RPMI7951 (cell line): ENCODE measurements around the gene GSK3B. TPM values are rescaled to one million over a fixed set of nuclear protein-coding genes. Genes with fewer than 3 reads are reported as not detected.

ENCODE experiments used
- DNase-seq: peaks from one replicate; pipeline ENCODE4 v3.0.0-alpha.2; 2012; ENCODE audit warnings: low read depth
- total RNA-seq: library from RNA; depleted of rRNA; stranded (reverse); fragments of >200 nt; shearing (Covaris generic); gene quantifications from 2 replicates; pipeline ENCODE4 v1.2.3, GENCODE V29; 2014; rRNA removed

The GSK3B gene
- total RNA-seq = 43.8 and 55.5 TPM in 2 replicates

DNA sequence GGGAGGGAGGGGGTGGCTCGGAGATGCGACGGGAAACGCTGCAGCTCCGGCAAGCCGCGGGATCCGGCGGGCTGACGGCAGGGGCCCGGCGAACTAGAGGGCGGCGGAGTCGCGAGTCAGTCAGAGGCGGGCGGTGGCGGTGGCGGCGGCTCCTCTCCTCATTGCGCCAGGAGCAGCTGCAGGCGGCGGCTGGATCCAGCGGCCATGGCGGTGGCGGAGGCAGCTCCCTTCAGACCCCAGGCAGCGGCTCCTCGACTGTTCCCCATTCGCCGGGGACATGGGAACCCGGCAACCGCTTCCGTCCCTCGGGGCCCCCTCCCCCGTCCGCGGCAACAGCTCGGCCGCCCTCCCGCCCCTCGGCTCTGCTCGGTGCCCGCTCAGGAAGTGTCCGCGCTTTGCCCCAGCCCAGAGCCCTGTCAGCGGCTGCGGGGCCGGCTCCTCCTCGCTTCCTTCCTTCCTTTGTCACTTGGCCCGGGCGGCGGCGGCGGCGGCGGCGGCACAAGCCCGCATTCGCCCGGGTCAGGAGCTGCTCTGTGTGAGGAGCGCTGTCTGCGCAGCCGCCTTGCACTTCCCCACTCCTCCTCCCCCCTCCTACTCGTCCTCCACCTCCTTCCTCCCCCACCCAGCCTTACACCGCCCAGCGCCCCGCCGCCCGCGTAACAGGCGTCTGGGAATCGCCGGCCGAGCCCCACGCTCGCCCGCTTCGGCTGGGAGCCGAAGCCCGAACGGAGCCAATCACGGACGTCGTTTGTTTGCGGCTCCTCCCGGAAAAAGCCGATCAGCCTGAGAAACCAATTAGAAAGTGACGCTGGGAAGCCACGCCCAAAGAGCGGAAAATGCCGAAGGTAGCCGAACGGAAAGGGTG, at the start of gene GSK3B:
TSS of gene GSK3B (minus strand) at position 537 of the 865 bp plus-strand sequence. CDS start 1,013 bp downstream, outside the sequence.
- DNase-seq = no peak

DNA sequence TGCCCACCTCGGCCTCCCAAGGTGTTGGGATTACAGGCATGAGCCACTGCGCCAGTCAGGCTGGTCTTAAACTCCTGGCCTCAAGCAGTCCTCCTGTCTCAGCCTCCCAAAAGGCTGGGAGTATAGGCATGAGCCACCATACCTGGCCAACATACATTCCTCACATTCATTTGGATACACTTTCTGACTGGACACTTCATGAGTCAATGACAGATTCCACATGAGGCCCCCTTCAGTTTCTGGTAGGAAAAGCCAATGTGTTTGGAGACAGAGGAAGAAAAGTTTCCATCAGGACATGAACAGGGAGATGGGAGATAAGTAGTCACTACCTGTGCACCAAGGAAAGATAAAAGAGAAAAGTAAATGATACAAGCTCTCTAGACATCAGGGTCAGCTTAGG, 49.4 kb upstream of the GSK3B start:
- DNase-seq = no peak

DNA sequence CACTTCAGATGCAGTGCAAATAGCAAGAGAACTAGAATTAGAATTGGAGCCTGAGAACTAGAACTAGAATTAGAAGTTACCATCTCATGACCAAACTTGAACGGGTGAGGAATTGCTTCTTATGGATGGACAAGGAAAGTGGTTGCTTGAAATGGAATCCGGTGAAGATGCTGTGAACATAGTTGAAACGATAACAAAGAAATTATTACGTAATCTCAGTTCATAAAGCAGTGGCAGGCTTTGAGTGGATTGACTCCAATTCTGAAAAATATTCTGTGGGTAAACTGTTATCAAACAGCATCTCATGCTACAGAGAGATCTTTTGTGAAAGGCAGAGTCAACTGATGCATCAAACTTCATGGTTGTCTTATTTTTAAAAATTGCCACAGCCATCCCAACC, 48.0 kb upstream of the GSK3B start:
- no peak for DNase-seq

DNA sequence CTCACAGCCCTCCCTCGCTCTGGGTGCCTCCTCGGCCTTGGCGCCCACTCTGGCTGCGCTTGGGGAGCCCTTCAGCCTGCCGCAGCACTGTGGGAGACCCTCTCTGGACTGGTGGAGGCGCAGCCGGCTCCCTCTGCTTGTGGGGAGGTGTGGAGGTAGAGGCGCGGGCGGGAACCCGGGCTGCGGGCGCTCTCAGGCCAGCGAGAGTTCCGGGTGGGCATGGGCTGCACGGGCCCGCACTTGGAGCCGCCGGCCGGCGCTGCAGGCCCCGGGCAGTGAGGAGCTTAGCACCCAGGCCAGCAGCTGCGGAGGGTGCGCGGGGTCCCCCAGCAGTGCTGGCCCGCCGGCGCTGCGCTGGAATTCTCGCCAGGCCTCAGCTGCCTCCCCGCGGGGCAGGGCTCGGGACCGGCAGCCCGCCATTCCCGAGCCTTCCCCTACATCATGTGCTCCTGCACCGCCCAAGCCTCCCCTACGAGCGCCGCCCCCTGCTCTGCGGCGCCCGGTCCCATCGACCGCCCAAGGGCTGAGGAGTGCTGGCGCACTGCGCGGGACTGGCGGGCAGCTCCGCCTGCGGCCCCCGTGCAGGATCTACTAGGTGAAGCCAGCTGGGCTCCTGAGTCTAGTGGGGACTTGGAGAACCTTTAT, 46.0 kb upstream of the GSK3B start:
- no peak for DNase-seq

DNA sequence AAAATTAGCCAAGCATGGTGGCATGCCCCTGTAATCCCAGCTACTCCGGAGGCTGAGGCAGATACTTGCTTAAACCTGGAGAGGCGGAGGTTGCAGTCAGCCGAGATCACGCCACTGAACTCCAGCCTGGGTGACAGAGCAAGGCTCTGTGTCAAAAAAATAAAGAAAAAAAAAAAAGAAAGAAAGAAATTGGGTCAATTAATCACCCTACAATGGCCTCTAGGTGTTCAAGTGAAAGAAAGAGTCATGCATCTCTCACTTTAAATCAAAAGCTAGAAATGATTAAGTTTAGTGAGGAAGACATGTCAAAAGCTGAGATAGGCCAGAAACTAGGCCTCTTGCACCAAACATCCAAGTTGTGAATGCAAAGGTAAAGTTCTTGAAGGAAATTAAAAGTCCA, 44.9 kb upstream of the GSK3B start:
- no peak for DNase-seq

DNA sequence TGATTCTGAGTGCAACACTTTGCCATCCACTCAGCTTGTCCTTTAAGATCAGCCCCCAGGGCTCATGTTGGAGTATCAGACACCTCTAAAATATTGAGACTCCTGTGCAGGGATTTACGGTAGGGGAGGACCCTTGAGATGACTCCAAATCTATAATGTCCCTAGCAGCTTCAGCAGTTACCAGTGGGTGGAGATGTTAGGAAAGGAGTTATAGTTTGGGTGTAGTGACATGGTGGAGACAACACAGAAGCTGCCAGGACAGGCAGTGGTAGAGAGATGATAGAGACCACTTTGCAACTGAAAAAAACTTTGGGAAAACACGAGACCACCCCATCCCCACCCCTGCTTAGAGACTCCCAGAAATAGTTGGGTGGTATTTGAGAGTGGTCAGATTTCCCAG, 43.3 kb upstream of the GSK3B start:
- DNase-seq = no peak

DNA sequence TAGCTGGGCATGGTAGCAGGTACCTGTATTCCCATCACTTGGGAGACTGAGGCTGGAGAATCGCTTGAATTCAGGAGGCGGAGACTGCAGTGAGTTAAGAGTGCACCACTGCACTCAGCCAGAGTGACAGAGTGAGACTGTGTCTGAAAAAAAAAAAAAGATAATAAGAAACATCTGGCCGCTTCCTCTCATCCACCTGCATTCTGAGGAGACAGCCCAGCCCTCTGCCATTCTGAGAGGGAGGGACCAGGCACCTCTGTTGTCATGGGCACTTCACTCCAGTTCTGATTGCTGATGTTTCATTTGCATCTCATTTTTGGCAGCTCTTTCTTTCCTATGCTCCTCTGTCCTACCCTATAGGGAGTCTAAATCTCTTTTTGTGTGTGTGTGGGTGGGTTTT, 36.4 kb upstream of the GSK3B start:
- DNase-seq = no peak

DNA sequence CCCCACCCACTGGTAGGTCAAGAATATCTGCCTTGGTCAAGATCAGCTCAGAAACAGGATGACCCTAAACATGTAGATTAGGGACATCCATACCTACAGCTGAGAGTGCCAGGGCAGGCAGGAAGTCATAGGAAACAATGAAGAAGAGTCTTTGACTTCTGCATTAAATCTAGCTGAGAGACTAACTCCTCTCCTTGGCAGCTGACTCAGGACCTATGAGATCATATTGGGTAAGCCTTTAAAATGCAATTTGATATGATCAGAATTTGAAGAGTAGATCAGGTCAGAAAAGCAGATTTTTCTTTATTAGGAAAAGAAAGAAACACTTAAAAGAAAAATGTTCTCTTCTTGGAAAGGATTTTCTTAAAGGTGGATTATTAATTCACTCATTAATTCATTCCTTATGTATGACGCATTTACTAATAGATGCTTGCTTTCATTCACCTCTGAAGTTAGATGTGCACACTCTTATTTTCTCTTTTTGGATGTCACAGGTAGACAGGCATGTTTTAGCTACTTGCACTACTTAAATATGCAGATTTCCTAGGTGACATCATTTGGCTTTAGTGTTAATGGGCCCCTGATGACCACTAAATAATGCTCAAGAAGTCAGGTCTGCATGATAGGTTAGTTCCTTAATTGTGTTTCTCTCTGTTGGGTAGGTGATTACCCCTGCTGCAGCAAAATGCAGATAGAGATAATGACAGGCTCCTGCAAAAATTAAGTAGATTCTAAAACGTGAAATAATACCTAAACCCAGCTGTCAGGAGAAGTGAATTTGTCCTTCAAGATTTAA, 35.7 kb upstream of the GSK3B start:
- no peak for DNase-seq

DNA sequence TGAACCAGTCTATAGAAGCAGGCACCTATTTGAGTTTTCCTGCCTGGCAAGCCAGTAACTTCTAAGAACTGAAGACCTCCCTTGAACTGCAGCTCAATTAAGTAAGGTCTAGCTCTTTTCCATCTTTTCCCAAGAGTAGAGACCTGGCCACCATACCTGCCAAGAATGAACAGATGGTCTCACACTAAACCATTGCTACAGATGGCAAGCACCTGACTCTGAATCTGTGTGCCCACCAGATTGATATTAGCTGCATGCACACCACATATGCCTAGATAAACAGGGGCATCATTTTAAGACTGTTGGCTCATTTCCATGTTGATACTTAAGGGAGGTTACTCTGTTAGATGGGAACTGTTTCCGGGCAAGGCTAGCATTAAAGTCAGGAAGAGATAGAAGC, 34.8 kb upstream of the GSK3B start:
- no peak for DNase-seq

DNA sequence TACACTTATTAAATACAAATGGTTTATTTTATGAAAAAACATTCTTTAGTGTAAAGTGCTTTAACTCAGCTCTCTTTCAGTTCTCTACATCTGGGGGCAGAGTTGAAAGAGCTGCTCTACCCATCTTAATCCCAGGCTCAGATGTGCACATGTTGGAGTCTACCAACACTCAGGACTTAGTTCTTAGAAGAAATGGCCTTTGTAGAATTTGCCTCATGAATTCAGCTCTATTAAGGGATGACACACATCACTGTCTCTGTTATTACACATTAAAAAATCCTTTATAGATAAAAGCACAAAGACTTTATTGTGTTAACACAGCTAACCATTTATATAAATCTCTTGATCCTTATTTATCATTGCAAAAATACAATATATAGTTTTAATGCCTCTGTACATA, 31.7 kb upstream of the GSK3B start:
- DNase-seq = peak; percentile 17

DNA sequence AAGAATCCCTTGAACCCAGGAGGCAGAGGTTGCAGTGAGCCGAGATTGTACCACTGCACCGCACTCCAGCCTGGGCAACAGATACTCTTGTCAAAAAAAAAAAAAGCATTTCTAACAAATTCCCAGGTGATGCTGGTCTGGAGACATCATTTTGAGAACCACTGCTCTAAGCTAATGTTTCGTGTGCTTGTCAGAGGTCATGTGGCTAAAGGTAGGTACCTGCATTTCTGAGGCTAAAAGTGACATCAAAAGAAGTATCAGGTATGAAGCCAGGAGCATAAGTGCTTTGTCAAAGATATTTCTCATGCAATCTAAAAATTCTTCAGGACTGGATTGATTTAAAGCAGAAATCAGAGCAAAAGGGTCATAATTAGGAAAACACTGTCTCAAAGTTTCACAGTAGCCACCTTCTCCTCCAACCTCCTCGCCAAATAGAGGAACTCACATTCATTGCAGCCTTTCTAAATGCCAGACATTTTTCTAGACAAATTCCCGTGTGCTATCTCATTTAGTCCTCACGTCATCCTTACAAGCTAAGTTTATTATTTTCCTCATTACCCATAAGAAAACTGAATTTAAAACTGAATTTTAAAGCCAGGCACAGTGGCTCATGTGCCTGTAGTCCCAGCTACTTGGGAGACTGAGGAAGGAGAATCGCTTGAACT, 25.7 kb upstream of the GSK3B start:
- no peak for DNase-seq

DNA sequence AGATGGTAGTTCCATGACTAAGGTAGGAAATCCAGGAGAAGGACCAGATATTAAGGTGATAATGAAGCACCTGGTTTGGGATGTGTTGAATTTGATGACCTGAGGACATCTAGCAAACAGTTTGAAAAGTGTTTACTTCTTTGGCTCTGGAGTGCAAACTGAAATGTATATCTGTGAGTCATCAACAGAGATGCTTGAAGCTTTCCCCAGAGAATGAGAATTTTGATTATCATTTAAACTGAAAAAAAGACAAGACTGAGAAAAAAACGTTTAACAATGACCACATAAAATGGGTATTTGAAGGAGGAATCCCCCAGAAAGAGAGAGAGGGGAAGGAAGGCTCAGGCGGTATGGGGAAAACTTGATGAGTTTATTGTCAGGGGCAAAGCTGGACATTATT, 20.7 kb upstream of the GSK3B start:
- peak; percentile 25 for DNase-seq

DNA sequence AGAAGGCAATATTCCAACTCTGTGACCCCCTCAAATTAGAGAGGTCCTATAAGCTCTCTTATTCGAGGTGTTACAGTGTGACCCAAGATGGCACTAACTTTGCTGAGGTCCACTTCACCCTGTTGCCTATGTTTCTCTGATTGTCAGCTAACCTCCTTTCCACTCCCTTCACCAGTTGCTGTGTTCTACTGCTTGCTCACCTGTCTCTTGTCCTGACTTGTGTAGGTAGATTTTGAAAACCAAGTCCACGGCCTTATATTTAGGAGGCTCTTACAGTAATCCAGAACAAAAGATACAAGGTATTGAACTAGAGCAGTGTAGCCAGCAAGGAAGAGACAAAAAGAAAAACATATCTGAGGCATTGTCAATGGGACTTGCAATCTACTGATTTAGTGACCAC, 20.1 kb upstream of the GSK3B start:
- no peak for DNase-seq

DNA sequence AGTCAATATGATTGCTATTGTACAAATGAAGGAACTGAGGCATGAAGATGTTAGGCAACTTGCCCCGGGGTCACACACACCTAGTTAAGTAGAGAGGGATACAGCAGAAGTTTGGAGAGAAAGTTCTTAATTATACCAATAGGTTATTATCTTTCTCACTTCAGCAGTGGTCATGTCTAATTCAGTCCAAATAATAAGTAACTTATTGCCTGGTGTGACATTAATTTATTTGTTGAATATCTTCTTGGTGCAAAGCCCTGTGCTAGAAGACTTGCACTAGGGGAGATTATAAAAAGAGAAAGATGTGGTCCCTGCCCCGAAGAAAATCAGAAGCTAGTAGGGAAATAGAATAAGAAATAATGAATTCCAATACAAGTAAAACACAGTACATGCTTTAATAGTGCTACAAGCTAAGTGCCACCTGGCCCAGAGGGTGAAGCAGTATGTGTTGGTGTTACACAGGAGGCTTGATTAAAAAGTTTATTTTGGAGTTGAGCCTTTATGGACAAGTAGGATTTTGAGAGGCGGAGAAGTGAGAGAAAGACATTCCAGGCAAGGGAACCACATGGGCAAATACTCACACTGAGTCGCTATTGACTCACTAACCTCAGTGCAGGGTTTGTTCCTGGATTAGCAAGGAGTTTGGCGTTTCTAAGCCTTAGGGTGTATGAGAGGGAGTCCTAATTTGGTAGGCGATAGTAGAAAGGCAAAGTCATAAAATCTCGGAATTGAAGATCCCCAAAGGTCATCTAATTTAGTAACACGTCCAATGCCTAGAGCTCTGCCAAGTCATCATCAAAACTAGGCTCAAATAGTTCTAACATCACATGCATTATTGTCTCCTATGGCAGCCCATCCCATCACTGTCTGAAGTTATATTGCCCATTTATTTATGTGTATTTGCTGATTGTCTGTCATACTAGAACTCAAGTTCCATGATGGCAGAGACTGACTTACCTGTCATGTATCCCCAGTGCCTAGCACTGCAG, 19.2 kb upstream of the GSK3B start:
- peak; percentile 92 for DNase-seq

DNA sequence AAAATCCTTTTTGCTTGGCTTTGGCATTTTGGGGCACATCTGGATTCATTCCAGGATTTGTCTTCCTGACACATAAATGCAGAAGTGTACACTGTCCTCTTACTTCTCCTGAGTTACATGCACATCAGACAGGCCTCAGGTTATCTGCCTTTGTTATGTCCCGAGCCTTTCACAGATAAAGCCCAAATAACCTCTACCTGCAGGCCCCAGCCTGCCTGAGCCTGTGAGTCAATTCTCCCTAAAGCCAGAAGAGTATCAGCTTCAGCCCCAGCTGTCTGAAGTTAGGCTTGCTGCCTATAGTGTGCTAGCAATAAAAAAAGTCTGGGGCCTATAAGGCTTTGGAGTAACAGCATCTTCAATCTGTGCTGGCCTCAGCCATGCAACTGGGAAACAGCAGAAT, 17.7 kb upstream of the GSK3B start:
- DNase-seq = no peak

DNA sequence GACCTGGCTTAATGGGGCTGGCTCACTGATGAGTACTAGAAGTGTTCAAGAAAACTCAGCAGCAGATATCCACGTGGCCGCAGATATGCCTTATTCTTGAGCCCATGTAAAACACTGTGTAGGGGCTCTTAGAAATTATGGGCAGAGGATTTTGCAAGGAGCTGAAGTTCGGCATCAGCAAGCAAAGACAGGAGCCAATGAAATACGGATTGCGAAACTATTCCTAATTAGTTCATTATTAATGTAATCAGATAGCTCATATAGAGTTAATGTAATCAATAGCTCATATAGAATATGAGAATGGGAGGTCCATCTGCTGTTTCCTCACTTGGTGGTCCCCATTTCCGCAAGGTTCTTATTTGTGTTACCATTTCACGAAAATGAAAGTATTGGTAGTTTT, 9.0 kb upstream of the GSK3B start:
- DNase-seq = no peak

DNA sequence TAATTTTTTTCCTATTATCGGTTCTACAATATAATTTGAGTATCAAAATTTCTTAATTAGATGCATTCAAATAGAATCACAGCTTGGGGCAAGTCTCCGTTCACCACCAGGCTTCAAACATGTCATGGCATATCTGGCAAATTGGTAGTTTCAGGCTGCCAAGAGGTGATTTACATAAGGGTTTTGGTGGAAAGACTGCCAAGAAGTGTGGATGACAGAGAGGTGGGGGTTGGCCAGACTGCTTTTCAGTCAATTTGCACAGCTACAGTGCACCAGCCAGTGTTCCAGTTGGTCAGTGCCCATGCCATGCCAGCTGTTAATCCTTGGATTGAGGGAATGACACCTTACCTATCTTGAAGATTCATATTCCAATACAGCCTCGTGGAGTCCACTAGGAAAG, 8.4 kb upstream of the GSK3B start:
- DNase-seq = no peak

DNA sequence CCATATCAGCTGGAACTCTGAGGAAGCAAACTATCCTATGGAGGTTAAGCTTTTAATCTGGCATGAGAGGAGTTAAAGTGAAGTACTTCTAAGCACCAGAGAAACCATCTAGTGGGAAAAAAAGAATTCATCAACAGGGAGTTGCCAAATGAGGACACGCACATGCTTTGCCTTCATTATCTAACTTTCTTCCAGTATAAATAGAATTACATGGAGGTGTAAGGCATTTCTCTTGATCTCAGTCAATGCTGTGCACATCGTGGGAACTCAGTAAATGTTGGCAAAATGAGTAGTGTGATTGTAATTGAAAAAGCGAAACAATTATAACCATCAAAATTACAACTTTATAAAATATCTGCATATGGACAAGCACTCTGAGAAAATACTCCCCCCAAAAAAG, 8.0 kb upstream of the GSK3B start:
- no peak for DNase-seq

DNA sequence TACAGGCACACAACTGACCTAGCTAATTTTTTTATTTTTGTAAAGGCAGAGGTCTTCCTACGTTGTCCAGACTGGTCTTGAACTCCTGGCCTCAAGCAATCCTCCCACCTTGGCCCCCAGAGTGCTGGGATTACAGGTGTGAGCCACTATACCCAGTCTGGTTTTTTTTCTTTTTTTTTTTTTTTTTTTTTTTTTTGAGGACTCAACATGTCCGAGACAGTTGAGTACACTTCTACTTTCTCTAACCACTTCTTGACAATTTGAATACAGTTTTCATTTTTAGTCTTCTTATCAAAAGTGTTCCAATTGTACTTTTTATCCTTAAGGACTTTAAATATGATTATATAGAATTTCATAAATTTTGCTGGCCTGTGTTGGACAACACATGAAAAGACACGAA, 7.4 kb upstream of the GSK3B start:
- no peak for DNase-seq

DNA sequence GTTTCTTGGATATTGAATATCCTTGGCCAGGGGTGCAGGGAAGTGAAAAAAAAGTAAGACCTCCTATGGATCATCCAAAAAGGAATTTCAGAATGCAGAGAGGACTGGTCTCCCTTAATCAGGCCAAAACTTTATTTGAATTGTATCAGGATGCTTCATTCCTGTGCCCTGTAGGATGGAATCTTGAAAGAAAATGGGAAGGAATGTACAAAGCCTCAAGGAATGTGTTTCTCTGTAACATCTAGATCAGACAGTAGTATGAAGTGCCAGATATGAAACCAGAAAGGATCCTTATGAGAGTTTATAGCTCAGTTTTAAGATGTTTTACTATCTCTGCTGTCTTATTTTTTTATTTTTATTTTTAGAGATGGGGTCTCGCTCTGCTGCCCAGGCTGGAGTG, 6.5 kb upstream of the GSK3B start:
- no peak for DNase-seq

DNA sequence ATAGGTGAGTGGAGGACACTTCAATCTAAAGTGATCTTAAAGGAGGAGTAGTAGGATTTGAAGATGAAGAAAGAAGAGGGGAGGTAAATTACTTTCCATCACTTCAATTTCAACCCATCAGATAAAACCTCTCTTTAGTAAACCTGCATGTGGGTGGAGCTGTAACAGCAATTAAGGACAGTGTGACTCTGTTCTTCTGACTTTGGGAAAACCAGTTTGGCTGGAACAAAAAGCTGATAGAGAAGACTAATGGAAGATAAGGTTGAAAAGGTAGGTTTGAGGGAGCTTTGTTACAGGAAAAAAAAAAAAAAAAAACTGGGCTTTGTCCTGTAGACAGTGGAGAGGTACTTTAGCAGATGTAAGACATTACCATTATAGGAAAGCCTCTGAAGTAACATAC, 4.5 kb upstream of the GSK3B start:
- DNase-seq = no peak
